ENCODE data around the gene PRPS1. TPM values are rescaled to one million over a fixed set of nuclear protein-coding genes. Genes with fewer than 3 reads are reported as not detected.

Gene PRPS1
- total RNA-seq, 4 donors from 2014 or later = 8.2 to 17.5 (median 14.5) TPM

- Histone ChIP-seq H3K9me3 (no peaks in the 10 kb centered on the region), H3K27me3 (no peaks in the 10 kb centered on the region), H3K4me3 (no peak overlapping the region), H3K36me3 (no peaks in the 10 kb centered on the region), H3K4me1 (peaks cover 38% of the 10 kb centered on the region), H3K27ac (no peak overlapping the region)
- no peak for TF ChIP-seq POLR2AphosphoS5 (IDR thresholded peaks at IDR 0.05)
- TF ChIP-seq POLR2A (IDR thresholded peaks at IDR 0.05) = no peak
- no peak for TF ChIP-seq CTCF (IDR thresholded peaks at IDR 0.05)
- TF ChIP-seq EP300 (IDR thresholded peaks at IDR 0.05) = no peak
- peak in 1 of 2 donors; percentile 36 for DNase-seq (ENCODE audit: low spot score in 2 of 2)
- whole genome bisulfite sequencing = 48% methylated on average over 3 of the region's 3 CpGs
These were observed 58.5 kb downstream of the PRPS1 start for GRCh38 chrX:107686792-107687191.

GRCh38 chrX:107687445-107687844 is 59.1 kb downstream of the PRPS1 start:
- TF ChIP-seq CTCF (IDR thresholded peaks at IDR 0.05) (no peak), POLR2A (IDR thresholded peaks at IDR 0.05) (no peak), EP300 (IDR thresholded peaks at IDR 0.05) (no peak), POLR2AphosphoS5 (IDR thresholded peaks at IDR 0.05) (no peak)
- Histone ChIP-seq H3K4me1 (peaks cover 32% of the 10 kb centered on the region), H3K9me3 (no peaks in the 10 kb centered on the region), H3K4me3 (no peak overlapping the region), H3K36me3 (no peaks in the 10 kb centered on the region), H3K27ac (no peak overlapping the region), H3K27me3 (no peaks in the 10 kb centered on the region)
- peak in 1 of 2 donors; percentile 30 for DNase-seq (ENCODE audit: low spot score in 2 of 2)
- WGBS = 61% methylated on average over 3 of the region's 3 CpGs

- Histone ChIP-seq H3K36me3 (no peaks in the 10 kb centered on the region), H3K4me1 (peaks cover 2% of the 10 kb centered on the region), H3K9me3 (no peaks in the 10 kb centered on the region), H3K27ac (no peak overlapping the region), H3K27me3 (no peaks in the 10 kb centered on the region), H3K4me3 (no peak overlapping the region)
- TF ChIP-seq EP300 (IDR thresholded peaks at IDR 0.05) = no peak
- no peak for TF ChIP-seq CTCF (IDR thresholded peaks at IDR 0.05)
- TF ChIP-seq POLR2A (IDR thresholded peaks at IDR 0.05) = no peak
- TF ChIP-seq POLR2AphosphoS5 (IDR thresholded peaks at IDR 0.05) = no peak
- WGBS = 80% methylated on average over 5 of the region's 5 CpGs
- peak in 1 of 2 donors; percentile 36 for DNase-seq (ENCODE audit: low spot score in 2 of 2)
These were observed 62.7 kb downstream of the PRPS1 start for GRCh38 chrX:107691024-107691448.

- Histone ChIP-seq H3K9me3 (no peaks in the 10 kb centered on the region), H3K4me3 (no peak overlapping the region), H3K27me3 (no peaks in the 10 kb centered on the region), H3K4me1 (peaks cover 24% of the 10 kb centered on the region), H3K27ac (peak overlapping the region; percentile 82), H3K36me3 (no peaks in the 10 kb centered on the region)
- no peak for TF ChIP-seq POLR2A (IDR thresholded peaks at IDR 0.05)
- no peak for TF ChIP-seq CTCF (IDR thresholded peaks at IDR 0.05)
- TF ChIP-seq POLR2AphosphoS5 (IDR thresholded peaks at IDR 0.05) = no peak
- 72% methylated on average over 2 of the region's 2 CpGs for WGBS
- DNase-seq (ENCODE audit: low spot score in 2 of 2) = peak in 1 of 2 donors; percentile 14
These were observed 71.3 kb downstream of the PRPS1 start for GRCh38 chrX:107699616-107700015.

DNA sequence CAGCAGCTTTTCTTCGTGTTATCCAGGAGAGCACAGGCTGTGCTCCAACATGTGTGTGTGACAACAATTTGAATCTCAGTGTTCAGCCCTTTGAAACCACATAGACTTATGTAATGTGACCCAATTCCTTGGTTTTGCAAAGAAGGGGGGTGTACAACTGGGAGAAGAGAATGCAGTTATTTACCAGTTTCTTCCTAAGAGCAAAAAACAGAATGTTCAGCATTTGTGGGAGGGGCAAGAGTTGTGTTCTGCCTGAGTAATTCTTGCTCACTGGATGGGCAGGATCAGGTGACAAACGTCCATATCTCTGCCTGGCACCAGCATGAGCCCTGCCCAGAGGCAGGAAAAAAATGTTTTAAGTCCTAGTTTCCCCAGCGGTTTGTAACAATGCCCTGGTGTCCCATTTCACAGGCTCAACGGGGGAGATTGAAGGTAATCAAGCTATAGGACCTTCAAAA is 72.0 kb downstream of the PRPS1 start:
- no peaks in the 10 kb centered on the region for H3K27me3 ChIP-seq
- peak in 1 of 2 donors; percentile 67 for DNase-seq (ENCODE audit: low spot score in 2 of 2)
- WGBS = 14% methylated on average over 4 of the region's 4 CpGs
- H3K9me3 ChIP-seq = no peaks in the 10 kb centered on the region
- peak in 1 of 3 donors; percentile 48 for TF ChIP-seq POLR2AphosphoS5 (IDR thresholded peaks at IDR 0.05)
- TF ChIP-seq CTCF (IDR thresholded peaks at IDR 0.05) = no peak
- TF ChIP-seq EP300 (IDR thresholded peaks at IDR 0.05) = peak; percentile 63
- TF ChIP-seq POLR2A (IDR thresholded peaks at IDR 0.05) = no peak
- peaks cover 24% of the 10 kb centered on the region for H3K4me1 ChIP-seq
- H3K4me3 ChIP-seq = no peak overlapping the region
- no peaks in the 10 kb centered on the region for H3K36me3 ChIP-seq
- H3K27ac ChIP-seq = peak overlapping the region; percentile 82

Other genes with a start within 250 kb of the PRPS1 start
- not detected for gene FRMPD3, start 178.9 kb upstream of the PRPS1 start, total RNA-seq
- gene TSC22D3, start 147.3 kb downstream of the PRPS1 start, total RNA-seq = 1,000 to 10,000 TPM in 1 of 4 donors, 100 to 1,000 TPM in 3; 487 to 1,035 (median 681) TPM
- not detected for gene NCBP2L, start 149.2 kb downstream of the PRPS1 start, total RNA-seq
- 10 to 100 TPM; 31.8 to 50.9 (median 36.1) TPM for gene MID2, start 197.4 kb downstream of the PRPS1 start, total RNA-seq

Data from suprapubic skin (tissue), 4 donors.